PC-3 (cell line): ENCODE measurements around the gene PLIN4. TPM values are rescaled to one million over a fixed set of nuclear protein-coding genes. Genes with fewer than 3 reads are reported as not detected.

Experiments
- ATAC-seq: fragments of 200-7000 bp; cut with Tn5 transposase; 2 replicates; pipeline ENCODE4 v1.9.1; 2020; ENCODE audit warnings: mild to moderate bottlenecking, moderate library complexity
- BruUV-seq: library from RNA; stranded (reverse); fragments of 400-500 nt; replicated peaks from 2 replicates; lab custom pipeline; 2021; lab: Mats Ljungman, UMichigan
- CTCF ChIA-PET: fragments of 300-600 bp; sonication (Branson Sonifier 250); formaldehyde crosslinking; loops from one replicate; lab custom pipeline; 2022; ENCODE audit warnings: antibody characterized with exemption; lab: Charles Lee
- POLR2A ChIA-PET: fragments of 300-600 bp; sonication (Branson Sonifier 250); formaldehyde crosslinking; loops from one replicate; lab custom pipeline; 2022; ENCODE audit warnings: antibody characterized with exemption; ENCODE audit not compliant: unreplicated experiment; lab: Charles Lee
- DNase-seq: peaks from one replicate; pipeline ENCODE4 v3.0.0-alpha.2; 2015
- H2AFZ ChIP-seq: fragments of 300-600 bp; sonication (generic); 2 replicates; pipeline ENCODE4 v1.6.0; 2016; ENCODE audit warnings: antibody characterized with exemption, low read length
- H3F3A ChIP-seq: fragments of 300-600 bp; sonication (generic); one replicate; pipeline ENCODE4 v1.6.0; 2017; ENCODE audit warnings: antibody characterized with exemption, low read length, control low read depth, mild to moderate bottlenecking; ENCODE audit not compliant: unreplicated experiment
- H3K27ac ChIP-seq: fragments of 300-600 bp; sonication (generic); 2 replicates; pipeline ENCODE4 v1.5.1; 2016; ENCODE audit warnings: mild to moderate bottlenecking, low read length
- H3K27me3 ChIP-seq: fragments of 300-600 bp; sonication (generic); 2 replicates; pipeline ENCODE4 v1.6.1; 2016; ENCODE audit warnings: low read length, mixed read lengths
- H3K36me3 ChIP-seq: fragments of 300-600 bp; sonication (generic); 2 replicates; pipeline ENCODE4 v1.6.1; 2016; ENCODE audit warnings: low read depth, mixed run types, low read length, mixed read lengths
- H3K4me1 ChIP-seq: fragments of 300-600 bp; sonication (generic); 2 replicates; pipeline ENCODE4 v1.5.1; 2016; ENCODE audit warnings: low read length; ENCODE audit not compliant: insufficient read depth
- H3K4me2 ChIP-seq: fragments of 300-600 bp; sonication (generic); 2 replicates; pipeline ENCODE4 v1.6.0; 2016; ENCODE audit warnings: low read length
- H3K4me3 ChIP-seq: fragments of 300-600 bp; sonication (generic); 2 replicates; pipeline ENCODE4 v1.5.1; 2016; ENCODE audit warnings: mild to moderate bottlenecking, low read length, mixed read lengths
- H3K79me2 ChIP-seq: fragments of 300-600 bp; sonication (generic); 2 replicates; pipeline ENCODE4 v1.6.1; 2017; ENCODE audit warnings: low read length, mixed read lengths
- H3K9ac ChIP-seq: fragments of 300-600 bp; sonication (generic); 2 replicates; pipeline ENCODE4 v1.6.0; 2016; ENCODE audit warnings: mild to moderate bottlenecking, low read length
- H3K9me2 ChIP-seq: fragments of 300-600 bp; sonication (generic); replicated peaks from 2 replicates; pipeline ENCODE4 v1.6.1; 2016; ENCODE audit warnings: mixed run types, low read length, mixed read lengths
- H3K9me3 ChIP-seq: fragments of 300-600 bp; sonication (generic); 2 replicates; pipeline ENCODE4 v1.6.1; 2016; ENCODE audit warnings: low read length, mixed read lengths
- H4K20me1 ChIP-seq: fragments of 300-600 bp; sonication (generic); 2 replicates; pipeline ENCODE4 v1.6.1; 2016; ENCODE audit warnings: low read length, mixed read lengths
- EZH2 ChIP-seq: fragments of 300-600 bp; sonication (generic); IDR thresholded peaks from one replicate; pipeline ENCODE4 v1.6.1; 2017; ENCODE audit warnings: antibody characterized with exemption, mild to moderate bottlenecking, low read length; ENCODE audit not compliant: unreplicated experiment
- EZH2phosphoT487 ChIP-seq: fragments of 300-600 bp; sonication (generic); IDR thresholded peaks from 2 replicates; pipeline ENCODE4 v1.6.1; 2018; ENCODE audit warnings: mild to moderate bottlenecking, antibody characterized with exemption, low read length, borderline replicate concordance
- intact Hi-C: fragments of 100-400 bp; cut with micrococcal nuclease; formaldehyde crosslinking; loops from 2 replicates; pipeline ENCODE4 v1.9.0; 2023
- total RNA-seq: library from RNA; depleted of rRNA; stranded (reverse); fragments of >200 nt; gene quantifications from 2 replicates; pipeline ENCODE4 v1.2.3, GENCODE V29; 2014
- TF ChIP-seq, protein P1 (sequence below): fragments of 300-600 bp; sonication (generic); conservative IDR thresholded peaks from 2 replicates; pipeline ENCODE4 v1.5.1; 2017; ENCODE audit warnings: antibody characterized with exemption, low read depth, mild to moderate bottlenecking, low read length

The PLIN4 gene
- total RNA-seq, 1 experiment from 2014 or later: 9.1 TPM

- no peaks in the 10 kb centered on the region for H3K27me3 ChIP-seq
Measured at GRCh38 chr19:4493104-4493928, 25.0 kb downstream of the PLIN4 start.

DNA sequence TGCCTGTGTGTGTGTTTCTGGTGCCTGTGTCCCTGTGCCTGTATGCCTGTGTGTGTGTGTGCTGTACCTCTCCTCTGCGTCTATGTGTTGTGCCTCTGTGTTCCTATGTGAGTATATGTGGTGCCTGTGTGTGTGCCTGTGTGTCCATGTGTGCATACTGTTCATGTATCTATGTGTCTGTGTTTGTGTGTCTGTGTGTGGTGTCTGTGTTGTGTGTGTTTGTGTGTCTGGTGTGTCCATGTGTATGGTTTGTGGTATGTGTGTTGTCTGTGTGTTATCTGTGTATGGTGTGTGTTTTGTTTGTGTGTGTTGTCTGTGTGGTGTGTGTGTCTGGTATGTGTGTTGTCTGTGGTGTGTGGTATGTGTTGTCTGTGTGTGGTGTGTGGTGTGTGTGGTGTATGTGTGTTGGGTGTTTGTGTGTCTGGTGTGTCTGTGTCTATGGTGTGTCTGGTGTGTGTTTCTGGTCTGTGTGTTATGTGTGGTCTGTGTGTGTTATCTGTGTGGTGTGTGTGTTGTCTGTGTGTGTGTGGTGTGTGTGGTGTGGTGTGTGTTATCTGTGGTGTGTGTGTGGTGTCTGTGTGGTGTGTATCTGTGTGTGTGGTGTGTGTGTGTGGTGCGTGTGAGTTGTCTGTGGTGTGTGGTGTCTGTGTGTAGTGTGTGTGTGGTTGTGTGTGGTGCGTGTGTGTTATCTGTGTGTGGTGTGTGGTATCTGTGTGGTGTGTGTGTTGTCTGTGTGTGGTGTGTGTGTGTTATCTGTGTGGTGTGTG is 25.8 kb downstream of the PLIN4 start:
- H3K4me2 ChIP-seq: no peak overlapping the region
- H3K79me2 ChIP-seq: no peaks in the 10 kb centered on the region
- no peaks in the 10 kb centered on the region for H3K9me3 ChIP-seq
- peaks cover 29% of the 10 kb centered on the region for H3K36me3 ChIP-seq
- no peak overlapping the region for H3K9ac ChIP-seq
- H3K4me1 ChIP-seq: no peaks in the 10 kb centered on the region
- TF ChIP-seq EZH2: no peak
- TF ChIP-seq EZH2phosphoT487: no peak
- TF ChIP-seq, protein P1, sequence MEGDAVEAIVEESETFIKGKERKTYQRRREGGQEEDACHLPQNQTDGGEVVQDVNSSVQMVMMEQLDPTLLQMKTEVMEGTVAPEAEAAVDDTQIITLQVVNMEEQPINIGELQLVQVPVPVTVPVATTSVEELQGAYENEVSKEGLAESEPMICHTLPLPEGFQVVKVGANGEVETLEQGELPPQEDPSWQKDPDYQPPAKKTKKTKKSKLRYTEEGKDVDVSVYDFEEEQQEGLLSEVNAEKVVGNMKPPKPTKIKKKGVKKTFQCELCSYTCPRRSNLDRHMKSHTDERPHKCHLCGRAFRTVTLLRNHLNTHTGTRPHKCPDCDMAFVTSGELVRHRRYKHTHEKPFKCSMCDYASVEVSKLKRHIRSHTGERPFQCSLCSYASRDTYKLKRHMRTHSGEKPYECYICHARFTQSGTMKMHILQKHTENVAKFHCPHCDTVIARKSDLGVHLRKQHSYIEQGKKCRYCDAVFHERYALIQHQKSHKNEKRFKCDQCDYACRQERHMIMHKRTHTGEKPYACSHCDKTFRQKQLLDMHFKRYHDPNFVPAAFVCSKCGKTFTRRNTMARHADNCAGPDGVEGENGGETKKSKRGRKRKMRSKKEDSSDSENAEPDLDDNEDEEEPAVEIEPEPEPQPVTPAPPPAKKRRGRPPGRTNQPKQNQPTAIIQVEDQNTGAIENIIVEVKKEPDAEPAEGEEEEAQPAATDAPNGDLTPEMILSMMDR: no peak
- ChIA-PET POLR2A (no interaction called here), CTCF (no interaction called here)
- no peak overlapping the region for H2AFZ ChIP-seq
- H3K27ac ChIP-seq: no peak overlapping the region
- no peak for ATAC-seq
- no peak overlapping the region for H3K4me3 ChIP-seq
- DNase-seq: no peak
- H3F3A ChIP-seq: no peaks in the 10 kb centered on the region
- H3K9me2 ChIP-seq: no peaks in the 10 kb centered on the region
- no peaks in the 10 kb centered on the region for H3K27me3 ChIP-seq
- intact Hi-C loops: no loop called here
- no peaks in the 10 kb centered on the region for H4K20me1 ChIP-seq
- no TSS peak for BruUV-seq

More at GRCh38 chr19:4493104-4493928, 25.0 kb downstream of the PLIN4 start:
- Histone ChIP-seq H3K79me2 (no peaks in the 10 kb centered on the region), H3K36me3 (peaks cover 29% of the 10 kb centered on the region), H3K4me3 (no peak overlapping the region), H3K9ac (no peak overlapping the region), H3K4me1 (no peaks in the 10 kb centered on the region), H3K9me2 (no peaks in the 10 kb centered on the region), H3F3A (no peaks in the 10 kb centered on the region), H3K9me3 (no peaks in the 10 kb centered on the region), H4K20me1 (no peaks in the 10 kb centered on the region), H3K27ac (no peak overlapping the region), H3K4me2 (no peak overlapping the region), H2AFZ (no peak overlapping the region)
- TF ChIP-seq, protein P1: no peak
- TF ChIP-seq EZH2: no peak
- TF ChIP-seq EZH2phosphoT487: no peak
- DNase-seq: no peak
- POLR2A ChIA-PET: no interaction called here
- BruUV-seq: no TSS peak
- intact Hi-C loops: no loop called here
- CTCF ChIA-PET: no interaction called here
- no peak for ATAC-seq
